HG03159 (cell line): ENCODE measurements around the gene RHOB.
"Not testable (repeated sequence)": the region's sequence is repeated elsewhere in the genome, so short reads cannot be mapped to it uniquely, and the experiment has no call there.

Experiments
- ATAC-seq: cut with Tn5 transposase; IDR thresholded peaks from one replicate; pipeline ENCODE4 v1.9.1; 2021; ENCODE audit warnings: mild to moderate bottlenecking, moderate library complexity; ENCODE audit not compliant: unreplicated experiment

RHOB gene

DNA sequence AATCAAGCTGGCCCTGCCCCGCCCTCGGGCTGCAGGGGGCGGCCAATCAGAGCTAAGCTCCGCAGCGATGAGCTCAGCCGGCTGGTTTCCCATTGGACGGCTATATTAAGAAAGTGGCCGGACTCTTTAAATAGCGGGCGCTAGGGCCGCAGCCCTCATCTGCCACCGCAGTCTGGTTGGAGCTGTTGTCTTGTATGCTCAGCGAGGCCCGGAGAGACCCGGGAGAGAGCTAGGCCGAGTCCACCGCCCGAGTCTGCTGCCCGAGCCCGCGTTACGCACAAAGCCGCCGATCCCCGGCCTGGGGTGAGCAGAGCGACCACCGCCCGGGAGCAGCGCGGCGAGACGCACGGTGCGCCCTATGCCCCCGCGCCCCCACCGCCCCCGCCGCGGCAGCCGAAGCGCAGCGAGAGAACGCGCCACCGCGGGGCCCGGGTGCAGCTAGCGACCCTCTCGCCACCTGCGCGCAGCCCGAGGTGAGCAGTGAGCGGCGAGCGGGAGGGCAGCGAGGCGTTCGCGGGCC, at the start of gene RHOB:
TSS of gene RHOB (plus strand) at position 158 of the 520 bp plus-strand sequence. CDS start 392 bp downstream, outside the sequence.
- peak; percentile 98 for ATAC-seq

DNA sequence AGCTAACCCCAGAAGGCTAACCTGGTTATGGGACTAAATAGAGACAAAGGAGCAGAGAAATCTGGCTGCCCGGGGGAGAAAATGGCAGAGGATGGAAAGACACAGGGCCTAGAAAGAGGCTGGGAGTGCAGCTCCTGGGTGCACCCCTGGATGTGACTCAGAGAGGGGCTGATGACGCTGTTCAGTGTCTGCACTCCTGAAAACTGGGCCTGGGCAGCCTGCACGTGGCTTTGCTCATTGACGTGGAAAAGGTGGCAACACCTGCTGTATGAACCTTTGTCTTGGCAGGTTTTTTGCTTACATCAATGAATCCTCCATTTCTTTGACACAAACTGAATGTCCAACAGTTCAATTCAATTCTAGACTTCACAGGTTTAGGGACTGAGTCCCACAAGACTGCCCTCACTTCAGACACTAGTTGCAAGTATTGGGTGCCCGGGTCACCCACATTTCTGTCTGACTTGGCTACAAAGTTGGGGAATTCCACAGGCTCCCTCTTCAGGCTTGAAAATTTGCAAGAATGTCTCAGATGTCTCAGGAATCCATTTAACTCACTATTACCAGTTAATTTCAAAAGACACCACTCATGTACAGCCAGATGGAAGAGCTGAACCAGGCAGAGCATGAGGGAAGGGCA, 48.9 kb upstream of the RHOB start:
- ATAC-seq = no peak

DNA sequence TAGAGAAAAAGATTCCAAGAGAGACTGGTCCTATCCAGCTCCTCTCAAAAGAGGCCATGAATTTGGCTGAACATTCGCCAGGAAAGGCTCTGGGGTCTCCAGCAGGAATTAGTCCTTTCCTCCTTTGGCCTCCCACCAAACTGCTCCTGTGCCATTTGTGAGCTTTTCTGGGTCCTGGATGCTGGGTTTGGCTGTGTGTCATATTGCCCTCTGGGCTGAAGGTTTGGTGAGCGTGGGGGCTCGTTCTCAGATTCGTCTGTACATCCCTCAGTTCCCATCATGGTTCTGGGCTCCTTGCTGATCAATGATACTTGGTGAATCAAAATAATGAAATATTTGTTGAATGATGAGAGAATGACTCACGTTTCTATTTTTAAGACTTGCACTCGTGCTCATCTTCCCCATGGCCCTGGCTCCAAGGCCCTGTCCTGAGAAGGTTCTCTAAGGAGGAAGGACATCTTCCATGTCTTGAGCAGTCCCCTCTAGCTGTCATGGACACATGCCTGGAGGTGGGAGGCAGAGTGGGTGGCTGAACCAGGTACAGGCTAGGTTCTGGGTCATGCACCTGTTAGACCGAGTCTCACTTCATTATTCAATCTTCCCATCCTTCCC, 47.8 kb upstream of the RHOB start:
- no peak for ATAC-seq

GRCh38 chr2:20400306-20400705, 46.6 kb upstream of the RHOB start:
- ATAC-seq = no peak

GRCh38 chr2:20400787-20401488, 45.9 kb upstream of the RHOB start:
- no peak for ATAC-seq

- ATAC-seq = no peak
Measured at GRCh38 chr2:20401489-20401835, 45.4 kb upstream of the RHOB start.

- ATAC-seq = no peak
Measured at GRCh38 chr2:20403774-20404312, 43.0 kb upstream of the RHOB start.

DNA sequence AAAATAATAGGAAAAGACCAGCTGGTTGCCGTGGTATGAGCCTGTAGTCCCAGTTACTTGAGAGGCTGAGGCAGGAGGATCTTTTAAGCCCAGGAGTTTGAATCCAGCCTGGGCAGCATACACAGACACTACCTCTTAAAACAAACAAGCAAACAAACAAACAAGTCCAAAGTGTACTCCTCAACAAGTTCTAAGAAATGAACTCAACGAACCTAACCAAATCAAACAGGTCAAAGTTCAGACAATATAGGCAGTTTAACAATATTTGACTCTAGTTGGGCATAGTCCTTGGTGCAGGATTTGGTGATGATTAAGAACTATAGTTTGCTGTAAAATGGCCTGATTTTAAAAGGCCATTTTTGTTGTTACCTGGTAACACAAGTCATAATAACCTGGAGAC, 41.9 kb upstream of the RHOB start:
- ATAC-seq = no peak

DNA sequence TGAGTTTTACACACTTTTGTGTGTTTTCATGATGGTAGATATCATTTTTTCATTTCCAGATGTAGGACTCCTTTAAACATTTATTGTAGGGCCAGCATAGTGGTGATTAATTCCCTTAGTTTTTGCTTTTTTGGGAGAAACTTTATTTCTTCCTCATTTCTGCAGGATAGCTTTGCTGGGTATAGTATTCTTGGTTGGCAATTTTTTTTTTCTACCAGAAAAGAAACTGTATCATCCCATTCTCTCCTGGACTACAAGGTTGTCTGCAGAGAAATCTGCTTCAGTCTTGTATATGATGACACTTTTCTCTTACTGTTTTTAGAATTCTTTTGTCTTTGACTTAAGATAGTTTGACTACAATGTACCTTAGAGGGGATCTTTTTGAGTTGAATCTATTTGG, 37.8 kb upstream of the RHOB start:
- no peak for ATAC-seq

GRCh38 chr2:20410556-20411277, 36.2 kb upstream of the RHOB start:
- no peak for ATAC-seq

DNA sequence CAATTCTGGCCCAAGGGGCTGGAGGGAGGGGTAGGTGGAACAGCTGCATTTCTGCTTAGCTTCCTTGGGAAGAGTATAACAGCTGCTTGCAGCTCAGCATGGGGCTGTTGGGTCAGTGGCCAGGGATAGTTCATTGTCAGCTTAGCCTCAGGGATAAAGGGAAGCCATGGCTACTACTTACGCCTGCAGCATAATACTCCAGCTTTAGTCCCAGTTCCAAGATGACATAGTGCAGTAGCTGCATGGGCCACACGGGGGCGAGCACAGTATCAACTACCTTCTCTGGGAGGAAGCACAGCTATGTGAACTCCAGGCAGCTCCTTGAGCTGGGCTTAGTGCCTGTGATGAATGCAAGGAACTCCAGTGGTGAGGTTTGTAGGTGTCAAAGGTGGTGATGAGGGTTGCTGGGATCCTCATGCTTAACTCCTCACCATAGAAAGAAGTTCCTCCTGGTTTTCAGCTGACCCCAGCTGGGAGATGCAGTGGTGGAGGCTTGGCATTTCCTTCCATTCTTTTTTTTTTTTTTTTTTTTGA, 35.4 kb upstream of the RHOB start:
- peak; percentile 99 for ATAC-seq

DNA sequence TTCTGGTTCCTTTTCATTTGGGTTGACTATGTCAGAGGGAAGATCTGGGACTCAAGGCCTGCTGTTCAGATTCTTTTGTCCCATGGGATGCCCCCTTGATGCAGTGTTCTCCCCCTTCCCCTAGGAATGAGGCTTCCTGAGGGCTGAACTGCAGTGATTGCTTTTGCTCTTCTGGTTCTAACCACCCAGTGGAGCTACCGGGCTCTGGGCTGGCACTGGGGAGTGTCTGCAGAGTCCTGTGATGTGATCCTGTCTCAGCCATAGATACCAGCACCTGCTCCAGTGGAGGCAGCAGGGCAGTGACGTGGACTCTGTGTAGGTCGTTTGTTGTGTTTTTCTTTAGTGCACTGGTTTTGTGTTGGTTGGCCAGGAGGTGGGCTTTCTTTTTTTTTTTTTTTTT, 32.1 kb upstream of the RHOB start:
- no peak for ATAC-seq

DNA sequence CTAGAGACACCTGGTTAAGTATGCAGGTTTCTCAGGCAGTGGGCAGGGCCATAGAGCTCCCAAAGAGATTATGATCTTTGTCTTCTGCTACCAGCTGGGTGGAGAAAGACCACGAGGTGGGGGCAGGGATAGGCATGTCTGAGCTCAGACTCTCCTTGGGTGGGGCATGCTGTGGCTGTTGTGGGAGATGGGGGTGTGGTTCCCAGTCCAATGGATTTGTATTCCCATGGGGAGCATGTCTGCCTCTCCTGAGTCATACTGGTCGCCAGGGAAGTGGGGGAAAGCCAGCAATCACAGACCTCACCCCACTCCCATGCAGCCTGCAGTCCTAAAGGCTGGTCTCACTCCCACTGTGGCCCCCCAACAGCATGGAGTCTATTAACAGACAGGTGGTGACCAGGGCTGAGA, 31.4 kb upstream of the RHOB start:
- no peak for ATAC-seq

DNA sequence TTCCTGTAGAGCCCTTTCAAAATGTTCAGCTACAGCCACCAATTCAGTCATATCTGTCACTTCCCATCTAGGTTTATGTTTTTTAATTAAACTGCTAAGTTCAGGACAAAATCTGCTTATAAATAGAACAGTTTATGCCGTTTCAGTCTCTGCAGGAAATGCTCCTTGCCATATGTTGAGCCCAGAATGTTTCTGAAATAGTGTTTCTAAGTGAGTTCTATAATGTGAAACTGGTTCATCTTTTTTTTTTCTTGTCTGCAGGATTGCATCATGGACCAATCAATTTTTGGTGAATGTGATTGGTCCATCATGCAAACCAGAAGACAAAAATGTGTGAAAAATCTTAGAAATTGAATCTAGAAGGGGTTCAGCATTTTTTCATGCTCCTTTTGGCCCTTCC, 30.2 kb upstream of the RHOB start:
- no peak for ATAC-seq

DNA sequence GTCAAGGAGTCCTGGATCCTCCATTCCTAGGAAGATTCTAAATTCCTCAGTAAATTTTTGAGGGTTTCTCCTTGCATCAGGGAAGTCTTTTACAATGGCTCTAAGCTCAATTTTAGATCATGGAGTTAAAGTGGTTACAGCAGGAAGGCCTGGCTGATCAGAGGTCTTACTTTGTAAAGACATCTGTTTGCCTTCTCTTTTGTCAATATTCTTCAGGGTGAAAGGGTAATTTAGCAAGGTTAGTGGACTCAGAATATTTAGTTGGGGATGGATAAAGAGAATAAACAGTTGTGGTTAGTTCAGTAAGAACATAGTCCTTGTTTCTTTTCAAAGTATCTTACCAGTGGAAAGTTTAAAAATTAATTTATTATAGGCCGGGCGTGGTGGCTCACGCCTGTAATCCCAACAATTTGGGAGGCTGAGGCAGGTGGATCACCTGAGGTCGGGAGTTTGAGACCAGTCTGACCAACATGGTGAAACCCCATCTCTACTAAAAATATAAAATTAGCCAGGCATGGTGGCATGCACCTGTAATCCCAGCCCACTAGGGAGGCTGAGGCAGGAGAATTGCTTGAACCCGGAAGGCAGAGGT, 29.5 kb upstream of the RHOB start:
- not testable (repeated sequence) for ATAC-seq

- ATAC-seq = no peak
Measured at GRCh38 chr2:20418519-20418918, 28.4 kb upstream of the RHOB start.

DNA sequence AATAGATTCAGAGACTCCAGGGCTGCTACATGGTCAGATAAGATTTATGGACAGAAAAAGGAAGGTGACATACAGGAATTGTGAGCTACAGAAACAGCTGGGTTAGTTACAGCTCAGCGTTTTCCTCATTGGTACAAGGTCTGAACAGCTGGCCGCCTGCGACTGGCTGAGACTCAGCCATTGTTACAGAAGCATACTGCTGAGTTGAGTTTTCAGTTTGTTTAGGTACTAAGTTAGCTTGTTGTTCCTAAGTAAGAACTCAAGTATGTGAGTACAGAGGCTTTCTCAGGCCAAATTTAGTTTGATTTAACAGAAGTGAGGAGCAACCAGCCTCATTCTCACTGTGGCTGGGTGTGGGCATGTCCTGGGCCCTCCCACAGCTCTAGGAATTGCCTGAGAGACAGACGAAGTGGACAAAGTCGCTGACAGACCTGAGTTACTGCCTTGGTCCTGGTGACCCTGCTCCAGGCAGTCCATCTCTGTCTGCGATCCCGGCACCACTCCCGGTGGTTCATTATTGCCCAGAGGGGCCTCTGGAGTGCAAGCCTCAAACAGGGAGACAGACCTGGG, 27.8 kb upstream of the RHOB start:
- ATAC-seq = no peak

DNA sequence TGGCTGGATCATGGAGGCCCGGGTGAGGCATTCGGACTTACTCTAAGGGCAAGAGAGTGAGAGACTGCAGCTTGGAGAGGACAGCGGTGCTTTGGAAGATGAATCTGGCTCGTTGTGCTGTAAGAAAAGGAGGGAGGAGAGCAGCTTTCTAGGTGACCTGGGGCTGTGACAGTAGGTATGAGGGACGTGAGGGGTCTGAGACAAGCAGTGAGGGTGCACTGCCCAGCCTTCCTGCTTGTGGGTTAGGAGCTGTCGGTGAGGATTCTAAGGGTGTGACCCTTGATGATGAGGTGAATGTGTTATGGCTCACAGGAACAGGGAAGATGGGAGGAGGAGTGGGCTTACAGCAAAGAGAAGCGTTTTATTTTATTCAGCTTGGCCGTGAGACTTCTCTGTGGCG, 27.1 kb upstream of the RHOB start:
- no peak for ATAC-seq

- no peak for ATAC-seq
Measured at GRCh38 chr2:20421336-20421987, 25.4 kb upstream of the RHOB start.

- no peak for ATAC-seq
Measured at GRCh38 chr2:20421988-20422370, 24.9 kb upstream of the RHOB start.
